Prostate gland (tissue), 2 donors: ENCODE results near the gene GALNT2. TPM values are rescaled to one million over a fixed set of nuclear protein-coding genes. Genes with fewer than 3 reads are reported as not detected.

ENCODE experiments used
- DNase-seq: peaks from one replicate; pipeline ENCODE4 v3.0.0-alpha.2; 2019; ENCODE audit warnings: low spot score
- H3K27ac ChIP-seq, 2 donors: fragments of 200-600 bp; sonication (generic); 2 replicates each; pipeline ENCODE4 v1.5.1; 2017 to 2019
- H3K27me3 ChIP-seq: fragments of 200-600 bp; sonication (generic); replicated peaks from 2 replicates; pipeline ENCODE4 v1.5.1; 2019; ENCODE audit not compliant: insufficient read depth
- H3K36me3 ChIP-seq, 2 donors: fragments of 200-600 bp; sonication (generic); 1 replicate in 1 of 2; 2 replicates in 1 of 2; pipeline versions ENCODE4 v1.5.1 to v1.8.1; 2017 to 2019
- H3K4me1 ChIP-seq: fragments of 200-600 bp; sonication (generic); replicated peaks from 2 replicates; pipeline ENCODE4 v1.5.1; 2019
- H3K4me3 ChIP-seq, 2 donors: fragments of 200-600 bp; sonication (generic); 2 replicates each; pipeline ENCODE4 v1.5.1; 2017 to 2019
- H3K9me3 ChIP-seq: fragments of 200-600 bp; sonication (generic); 2 replicates; pipeline ENCODE4 v1.5.1; 2017
- CTCF ChIP-seq, 4 experiments: fragments of 200-600 bp in 2 of 4; fragments of 450-650 bp in 2 of 4; sonication (generic) in 2 of 4; IDR thresholded peaks; 1 replicate in 3 of 4; 2 replicates in 1 of 4; pipeline ENCODE4 v1.5.1; 2016 to 2019; ENCODE audit warnings: antibody characterized with exemption in 4 of 4, mild to moderate bottlenecking in 2 of 4, moderate library complexity in 2 of 4
- POLR2A ChIP-seq: fragments of 450-650 bp; IDR thresholded peaks from one replicate; pipeline ENCODE4 v1.6.1; 2016; ENCODE audit warnings: antibody characterized with exemption, mild to moderate bottlenecking
- POLR2AphosphoS5 ChIP-seq: sonication (generic); formaldehyde crosslinking; IDR thresholded peaks from one replicate; pipeline ENCODE4 v1.6.1; 2017; ENCODE audit warnings: antibody characterized with exemption
- WGBS: methylation state at CpG from one replicate; pipeline ENCODE4 v1.1.5; 2018; 5-methylcytosine and 5-hydroxymethylcytosine counted together
- intact Hi-C: fragments of 100-400 bp; cut with DNase I; formaldehyde crosslinking; loops from one replicate; pipeline ENCODE4 v1.14.2; 2022
- total RNA-seq, 2 donors: library from RNA; depleted of rRNA; stranded (reverse); fragments of >200 nt; gene quantifications; one replicate each; pipeline ENCODE4 v1.1.0, GENCODE V29; 2016

Gene GALNT2
- total RNA-seq, 2 donors from 2014 or later, result 34.1 to 125 TPM

GRCh38 chr1:230120289-230120920 lies 53.4 kb downstream of the GALNT2 start:
- intact Hi-C loops, result no loop called here

GRCh38 chr1:230120921-230121381 lies 53.9 kb downstream of the GALNT2 start:
- no peak for DNase-seq
- H3K27me3 ChIP-seq, result no peaks in the 10 kb centered on the region
- 75% methylated on average over 9 of the region's 9 CpGs for WGBS

More at GRCh38 chr1:230120289-230120920, 53.4 kb downstream of the GALNT2 start:
- H3K36me3 ChIP-seq, result no peaks in the 10 kb centered on the region
- DNase-seq, result no peak
- H3K27ac ChIP-seq, result no peak overlapping the region
- H3K4me1 ChIP-seq, result no peaks in the 10 kb centered on the region
- WGBS, result 80% methylated on average over 14 of the region's 14 CpGs
- no peaks in the 10 kb centered on the region for H3K9me3 ChIP-seq
- no peak for TF ChIP-seq CTCF (IDR thresholded peaks at IDR 0.05)
- no peak for TF ChIP-seq POLR2A
- TF ChIP-seq POLR2AphosphoS5, result no peak
- no peak overlapping the region for H3K4me3 ChIP-seq
- H3K27me3 ChIP-seq, result no peaks in the 10 kb centered on the region

GRCh38 chr1:230121950-230122349 lies 54.9 kb downstream of the GALNT2 start:
- H3K9me3 ChIP-seq, result no peaks in the 10 kb centered on the region
- H3K27me3 ChIP-seq, result no peaks in the 10 kb centered on the region
- no peaks in the 10 kb centered on the region for H3K36me3 ChIP-seq
- WGBS, result 64% methylated on average over 4 of the region's 4 CpGs
- DNase-seq, result no peak
- no peak for TF ChIP-seq CTCF (IDR thresholded peaks at IDR 0.05)
- no peak for TF ChIP-seq POLR2AphosphoS5
- no peak for TF ChIP-seq POLR2A
- H3K4me3 ChIP-seq, result no peak overlapping the region
- intact Hi-C loops, result no loop called here
- no peak overlapping the region for H3K27ac ChIP-seq
- H3K4me1 ChIP-seq, result no peaks in the 10 kb centered on the region

More at GRCh38 chr1:230120921-230121381, 53.9 kb downstream of the GALNT2 start:
- intact Hi-C loops, result no loop called here
- Histone ChIP-seq H3K4me1 (no peaks in the 10 kb centered on the region), H3K36me3 (no peaks in the 10 kb centered on the region), H3K27ac (no peak overlapping the region), H3K4me3 (no peak overlapping the region), H3K9me3 (no peaks in the 10 kb centered on the region)
- TF ChIP-seq POLR2AphosphoS5 (no peak), POLR2A (no peak), CTCF (IDR thresholded peaks at IDR 0.05) (peak in 3 of 4 experiments; percentile 6 to 32 (median 26))

GRCh38 chr1:230122366-230123279 lies 55.6 kb downstream of the GALNT2 start:
- no peak for DNase-seq
- Histone ChIP-seq H3K4me1 (no peaks in the 10 kb centered on the region), H3K36me3 (no peaks in the 10 kb centered on the region), H3K27ac (no peak overlapping the region), H3K4me3 (no peak overlapping the region), H3K27me3 (no peaks in the 10 kb centered on the region), H3K9me3 (no peaks in the 10 kb centered on the region)
- TF ChIP-seq POLR2A (no peak), POLR2AphosphoS5 (no peak), CTCF (IDR thresholded peaks at IDR 0.05) (no peak)
- 78% methylated on average over 16 of the region's 16 CpGs for WGBS
- intact Hi-C loops, result no loop called here
